Measurements from ENCODE around the gene ISL2.
A peak's percentile ranks its signal among the peaks of the same experiment; 100 is the strongest.

The ISL2 gene

GRCh38 chr15:76340803-76341365 lies 4.3 kb downstream of the ISL2 start:
- Histone ChIP-seq H3K36me3 (ENCODE audit: low read depth) (peaks cover 4% of the 10 kb centered on the region; the same call in 1 of the 2 replicates), H3K27me3 (ENCODE audit: insufficient read depth, poor library complexity, severe bottlenecking) (no peaks in the 10 kb centered on the region), H3K9me3 (ENCODE audit: severe bottlenecking) (no peaks in the 10 kb centered on the region), H3K4me3 (ENCODE audit: severe bottlenecking) (no peak overlapping the region), H3K27ac (ENCODE audit: poor library complexity, severe bottlenecking) (no peak overlapping the region), H3K4me1 (ENCODE audit: insufficient read depth, poor library complexity, severe bottlenecking) (no peaks in the 10 kb centered on the region)
- no peak for DNase-seq (ENCODE audit: low spot score)
- ATAC-seq (ENCODE audit: low read depth), result no peak
- TF ChIP-seq CTCF (IDR thresholded peaks at IDR 0.05; ENCODE audit: poor library complexity, severe bottlenecking), result no peak

GRCh38 chr15:76341366-76342057 lies 4.9 kb downstream of the ISL2 start:
- H3K4me3 ChIP-seq (ENCODE audit: severe bottlenecking), result no peak overlapping the region
- H3K27ac ChIP-seq (ENCODE audit: poor library complexity, severe bottlenecking), result no peak overlapping the region
- no peaks in the 10 kb centered on the region for H3K4me1 ChIP-seq (ENCODE audit: insufficient read depth, poor library complexity, severe bottlenecking)
- H3K9me3 ChIP-seq (ENCODE audit: severe bottlenecking), result no peaks in the 10 kb centered on the region
- ATAC-seq (ENCODE audit: low read depth) (no peak), DNase-seq (ENCODE audit: low spot score) (peak; percentile 79)
- TF ChIP-seq CTCF (IDR thresholded peaks at IDR 0.05; ENCODE audit: poor library complexity, severe bottlenecking), result no peak
- H3K36me3 ChIP-seq (ENCODE audit: low read depth), result peaks cover 4% of the 10 kb centered on the region; the same call in 1 of the 2 replicates
- no peaks in the 10 kb centered on the region for H3K27me3 ChIP-seq (ENCODE audit: insufficient read depth, poor library complexity, severe bottlenecking)

- no peaks in the 10 kb centered on the region for H3K27me3 ChIP-seq (ENCODE audit: insufficient read depth, poor library complexity, severe bottlenecking)
- H3K27ac ChIP-seq (ENCODE audit: poor library complexity, severe bottlenecking), result no peak overlapping the region
- TF ChIP-seq CTCF (IDR thresholded peaks at IDR 0.05; ENCODE audit: poor library complexity, severe bottlenecking), result no peak
- no peak overlapping the region for H3K4me3 ChIP-seq (ENCODE audit: severe bottlenecking)
- no peaks in the 10 kb centered on the region for H3K9me3 ChIP-seq (ENCODE audit: severe bottlenecking)
- ATAC-seq (ENCODE audit: low read depth) (no peak), DNase-seq (ENCODE audit: low spot score) (no peak)
- H3K4me1 ChIP-seq (ENCODE audit: insufficient read depth, poor library complexity, severe bottlenecking), result no peaks in the 10 kb centered on the region
- H3K36me3 ChIP-seq (ENCODE audit: low read depth), result peaks cover 4% of the 10 kb centered on the region; the same call in 1 of the 2 replicates
These were observed 5.4 kb downstream of the ISL2 start for GRCh38 chr15:76342058-76342381.

GRCh38 chr15:76342382-76343201 lies 6.0 kb downstream of the ISL2 start:
- no peak for TF ChIP-seq CTCF (IDR thresholded peaks at IDR 0.05; ENCODE audit: poor library complexity, severe bottlenecking)
- H3K4me3 ChIP-seq (ENCODE audit: severe bottlenecking), result no peak overlapping the region
- DNase-seq (ENCODE audit: low spot score) (no peak), ATAC-seq (ENCODE audit: low read depth) (no peak)
- H3K27ac ChIP-seq (ENCODE audit: poor library complexity, severe bottlenecking), result no peak overlapping the region
- no peaks in the 10 kb centered on the region for H3K4me1 ChIP-seq (ENCODE audit: insufficient read depth, poor library complexity, severe bottlenecking)
- H3K9me3 ChIP-seq (ENCODE audit: severe bottlenecking), result no peaks in the 10 kb centered on the region
- peaks cover 4% of the 10 kb centered on the region; the same call in 1 of the 2 replicates for H3K36me3 ChIP-seq (ENCODE audit: low read depth)
- no peaks in the 10 kb centered on the region for H3K27me3 ChIP-seq (ENCODE audit: insufficient read depth, poor library complexity, severe bottlenecking)

All from RWPE2 (cell line).